GM18499 (cell line): ENCODE results near the gene ARMC7.
"Not testable (repeated sequence)": the region's sequence is repeated elsewhere in the genome, so short reads cannot be mapped to it uniquely, and the experiment has no call there.

Experiments
- ATAC-seq: cut with Tn5 transposase; IDR thresholded peaks from one replicate; pipeline ENCODE4 v1.9.1; 2021; ENCODE audit warnings: moderate number of reproducible peaks; ENCODE audit not compliant: insufficient read depth, unreplicated experiment

ARMC7 gene

GRCh38 chr17:75147878-75148546 is 38.2 kb downstream of the ARMC7 start:
- no peak for ATAC-seq

- ATAC-seq: no peak
Measured at GRCh38 chr17:75151930-75152329, 42.2 kb downstream of the ARMC7 start.

GRCh38 chr17:75152523-75152921 is 42.8 kb downstream of the ARMC7 start:
- ATAC-seq: no peak

GRCh38 chr17:75152922-75153779 is 43.4 kb downstream of the ARMC7 start:
- ATAC-seq: no peak

- ATAC-seq: peak; percentile 17
Measured at GRCh38 chr17:75153780-75154194, 44.0 kb downstream of the ARMC7 start.

- ATAC-seq: peak; percentile 65
Measured at GRCh38 chr17:75154195-75155106, 44.7 kb downstream of the ARMC7 start, which contains the start of gene JPT1. Gene JPT1 (minus strand): TSS chr17:75154512. CDS start chr17:75154397, 115 bp downstream.

- no peak for ATAC-seq
Measured at GRCh38 chr17:75155191-75155601, 45.4 kb downstream of the ARMC7 start.

- ATAC-seq: not testable (repeated sequence)
Measured at GRCh38 chr17:75158480-75158879, 48.7 kb downstream of the ARMC7 start.

GRCh38 chr17:75159196-75160031 is 49.6 kb downstream of the ARMC7 start:
- ATAC-seq: no peak

GRCh38 chr17:75160211-75160610 is 50.4 kb downstream of the ARMC7 start:
- ATAC-seq: no peak

- ATAC-seq: no peak
Measured at GRCh38 chr17:75163074-75163473, 53.3 kb downstream of the ARMC7 start.

- not testable (repeated sequence) for ATAC-seq
Measured at GRCh38 chr17:75164606-75165005, 54.8 kb downstream of the ARMC7 start.

- no peak for ATAC-seq
Measured at GRCh38 chr17:75168998-75169397, 59.2 kb downstream of the ARMC7 start.

- no peak for ATAC-seq
Measured at GRCh38 chr17:75173526-75173925, 63.8 kb downstream of the ARMC7 start.

- ATAC-seq: no peak
Measured at GRCh38 chr17:75174996-75175395, 65.2 kb downstream of the ARMC7 start.

GRCh38 chr17:75176625-75177024 is 66.9 kb downstream of the ARMC7 start:
- ATAC-seq: no peak

- ATAC-seq: no peak
Measured at GRCh38 chr17:75178453-75178852, 68.7 kb downstream of the ARMC7 start.
